ENCODE results near the gene PDE11A.

DNA sequence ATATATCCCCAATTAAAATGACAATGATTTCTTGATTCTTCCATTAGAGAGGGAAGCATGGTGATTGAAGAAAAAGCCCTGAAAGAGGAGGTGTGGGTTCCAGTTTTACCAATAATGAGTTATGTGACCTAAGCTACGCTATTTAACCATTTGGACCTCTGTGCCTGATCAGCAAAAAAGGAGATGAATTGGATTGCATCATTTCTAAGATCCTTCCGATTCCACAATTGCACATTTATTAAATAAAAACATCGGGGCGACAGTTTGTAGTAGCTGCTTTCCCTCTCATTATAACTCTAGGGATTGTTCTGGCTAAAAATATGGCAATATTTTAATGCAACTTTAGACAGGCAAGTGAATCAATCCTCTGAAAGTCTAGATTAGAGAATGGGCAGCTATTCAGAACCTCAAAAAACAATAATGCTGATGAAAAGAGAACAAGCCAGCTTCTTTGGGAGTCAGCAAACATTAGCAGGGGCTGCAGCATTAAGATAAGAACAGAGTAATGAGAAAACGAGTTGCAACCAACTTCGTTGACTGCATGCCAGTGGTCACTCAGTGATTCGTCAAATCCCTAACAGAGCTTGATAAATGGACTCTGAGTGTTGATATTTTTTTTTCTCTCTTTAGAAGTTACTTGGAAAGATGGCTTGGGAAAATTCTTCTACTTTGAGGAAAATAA, 378.8 kb downstream of the PDE11A start:
- TF ChIP-seq CTCF (IDR thresholded peaks at IDR 0.05; ENCODE audit: insufficient read depth, low read length, poor library complexity, severe bottlenecking) (no peak), EZH2phosphoT487 (conservative IDR thresholded peaks at IDR 0.05; ENCODE audit: low read length) (no peak)

Measured in SU-DHL-6 (cell line).